Thyroid gland (tissue), 4 donors: ENCODE measurements around the gene RPS19BP1. TPM values are rescaled to one million over a fixed set of nuclear protein-coding genes. Genes with fewer than 3 reads are reported as not detected.

Experiments
- DNase-seq, 2 donors: peaks; one replicate each; pipeline ENCODE4 v3.0.0-alpha.2; 2019
- H3K27ac ChIP-seq, 3 donors: fragments of 200-600 bp; sonication (generic); 1 replicate in 2 of 3; 2 replicates in 1 of 3; pipeline ENCODE4 v1.5.1; 2016 to 2019; ENCODE audit warnings: mild to moderate bottlenecking in 1 of 3, moderate library complexity in 1 of 3
- H3K27me3 ChIP-seq: fragments of 200-600 bp; sonication (generic); one replicate; pipeline ENCODE4 v1.5.1; 2019
- H3K36me3 ChIP-seq, 2 donors: fragments of 200-600 bp; sonication (generic); one replicate each; pipeline ENCODE4 v1.5.1; 2016 to 2019
- H3K4me1 ChIP-seq, 2 donors: fragments of 200-600 bp; sonication (generic); one replicate each; pipeline ENCODE4 v1.5.1; 2017 to 2019
- H3K4me3 ChIP-seq, 3 donors: fragments of 200-600 bp; sonication (generic); replicated peaks in 1 of 3; 1 replicate in 2 of 3; 2 replicates in 1 of 3; pipeline ENCODE4 v1.5.1; 2016; ENCODE audit warnings: mild to moderate bottlenecking in 1 of 3
- H3K9me3 ChIP-seq: fragments of 200-600 bp; sonication (generic); one replicate; pipeline ENCODE4 v1.5.1; 2017
- POLR2A ChIP-seq, 2 donors: fragments of 450-650 bp; IDR thresholded peaks; one replicate each; pipeline ENCODE4 v1.6.1; 2017; ENCODE audit warnings: antibody characterized with exemption in 2 of 2, mild to moderate bottlenecking in 2 of 2, moderate library complexity in 1 of 2
- WGBS, 2 donors: methylation state at CpG; one replicate each; pipeline ENCODE4 v1.1.5; 2017; 5-methylcytosine and 5-hydroxymethylcytosine counted together
- intact Hi-C: fragments of 100-400 bp; cut with DNase I; formaldehyde crosslinking; loops from one replicate; pipeline ENCODE4 v1.15.1; 2023
- total RNA-seq, 4 donors: library from RNA; depleted of rRNA; stranded (reverse); fragments of >200 nt; gene quantifications; one replicate each; pipeline ENCODE4 v1.2.3, GENCODE V29; 2016
- TF ChIP-seq, protein P1 (sequence below), 6 experiments: fragments of 200-600 bp in 3 of 6; fragments of 450-650 bp in 3 of 6; sonication (generic) in 3 of 6; IDR thresholded peaks; one replicate each; pipeline ENCODE4 v1.5.1; 2016 to 2019; ENCODE audit warnings: antibody characterized with exemption in 6 of 6, mild to moderate bottlenecking in 2 of 6, inconsistent platforms in 1 of 6, moderate library complexity in 1 of 6

Gene RPS19BP1
- total RNA-seq, 4 donors from 2014 or later: 120 to 243 (median 171) TPM

GRCh38 chr22:39479254-39479653 is 53.3 kb downstream of the RPS19BP1 start:
- Histone ChIP-seq H3K27ac (no peak overlapping the region), H3K4me1 (no peaks in the 10 kb centered on the region), H3K36me3 (no peaks in the 10 kb centered on the region), H3K27me3 (no peaks in the 10 kb centered on the region), H3K9me3 (no peaks in the 10 kb centered on the region), H3K4me3 (no peak overlapping the region)
- WGBS, 2 donors: 82 to 88% methylated on average over 3 of the region's 3 CpGs
- TF ChIP-seq, protein P1, sequence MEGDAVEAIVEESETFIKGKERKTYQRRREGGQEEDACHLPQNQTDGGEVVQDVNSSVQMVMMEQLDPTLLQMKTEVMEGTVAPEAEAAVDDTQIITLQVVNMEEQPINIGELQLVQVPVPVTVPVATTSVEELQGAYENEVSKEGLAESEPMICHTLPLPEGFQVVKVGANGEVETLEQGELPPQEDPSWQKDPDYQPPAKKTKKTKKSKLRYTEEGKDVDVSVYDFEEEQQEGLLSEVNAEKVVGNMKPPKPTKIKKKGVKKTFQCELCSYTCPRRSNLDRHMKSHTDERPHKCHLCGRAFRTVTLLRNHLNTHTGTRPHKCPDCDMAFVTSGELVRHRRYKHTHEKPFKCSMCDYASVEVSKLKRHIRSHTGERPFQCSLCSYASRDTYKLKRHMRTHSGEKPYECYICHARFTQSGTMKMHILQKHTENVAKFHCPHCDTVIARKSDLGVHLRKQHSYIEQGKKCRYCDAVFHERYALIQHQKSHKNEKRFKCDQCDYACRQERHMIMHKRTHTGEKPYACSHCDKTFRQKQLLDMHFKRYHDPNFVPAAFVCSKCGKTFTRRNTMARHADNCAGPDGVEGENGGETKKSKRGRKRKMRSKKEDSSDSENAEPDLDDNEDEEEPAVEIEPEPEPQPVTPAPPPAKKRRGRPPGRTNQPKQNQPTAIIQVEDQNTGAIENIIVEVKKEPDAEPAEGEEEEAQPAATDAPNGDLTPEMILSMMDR (IDR thresholded peaks at IDR 0.05): no peak
- no peak for TF ChIP-seq POLR2A (IDR thresholded peaks at IDR 0.05)
- intact Hi-C loops: no loop called here
- no peak for DNase-seq

Other genes starting within 250 kb of the RPS19BP1 start
- gene RPL3, start 213.1 kb downstream of the RPS19BP1 start, total RNA-seq: 1,000 to 10,000 TPM; 1,451 to 2,031 (median 1,880) TPM
- gene SYNGR1, start 182.8 kb downstream of the RPS19BP1 start, total RNA-seq: 10 to 100 TPM in 1 of 4 donors, 1 to 10 TPM in 3; 3.9 to 22.0 (median 6.8) TPM
- gene TAB1, start 133.0 kb downstream of the RPS19BP1 start, total RNA-seq: 10 to 100 TPM; 19.2 to 32.0 (median 21.9) TPM
- gene MGAT3, start 75.7 kb downstream of the RPS19BP1 start, total RNA-seq: 1 to 10 TPM in 2 of 4 donors, under 1 TPM in 2; 0.45 to 1.6 (median 0.90) TPM
- gene MIEF1, start 30.5 kb downstream of the RPS19BP1 start, total RNA-seq: 10 to 100 TPM; 21.4 to 30.5 (median 26.7) TPM
- gene ATF4, start 12.2 kb downstream of the RPS19BP1 start, total RNA-seq: 100 to 1,000 TPM; 173 to 273 (median 210) TPM
- gene CACNA1I, start 38.0 kb upstream of the RPS19BP1 start, total RNA-seq: 10 to 100 TPM in 1 of 4 donors, 1 to 10 TPM in 3; 3.7 to 10.7 (median 6.4) TPM